Measurements from ENCODE around the gene ANKRD40.

- no peak for TF ChIP-seq POLR2A (IDR thresholded peaks at IDR 0.05)
- TF ChIP-seq, protein P1, sequence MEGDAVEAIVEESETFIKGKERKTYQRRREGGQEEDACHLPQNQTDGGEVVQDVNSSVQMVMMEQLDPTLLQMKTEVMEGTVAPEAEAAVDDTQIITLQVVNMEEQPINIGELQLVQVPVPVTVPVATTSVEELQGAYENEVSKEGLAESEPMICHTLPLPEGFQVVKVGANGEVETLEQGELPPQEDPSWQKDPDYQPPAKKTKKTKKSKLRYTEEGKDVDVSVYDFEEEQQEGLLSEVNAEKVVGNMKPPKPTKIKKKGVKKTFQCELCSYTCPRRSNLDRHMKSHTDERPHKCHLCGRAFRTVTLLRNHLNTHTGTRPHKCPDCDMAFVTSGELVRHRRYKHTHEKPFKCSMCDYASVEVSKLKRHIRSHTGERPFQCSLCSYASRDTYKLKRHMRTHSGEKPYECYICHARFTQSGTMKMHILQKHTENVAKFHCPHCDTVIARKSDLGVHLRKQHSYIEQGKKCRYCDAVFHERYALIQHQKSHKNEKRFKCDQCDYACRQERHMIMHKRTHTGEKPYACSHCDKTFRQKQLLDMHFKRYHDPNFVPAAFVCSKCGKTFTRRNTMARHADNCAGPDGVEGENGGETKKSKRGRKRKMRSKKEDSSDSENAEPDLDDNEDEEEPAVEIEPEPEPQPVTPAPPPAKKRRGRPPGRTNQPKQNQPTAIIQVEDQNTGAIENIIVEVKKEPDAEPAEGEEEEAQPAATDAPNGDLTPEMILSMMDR (IDR thresholded peaks at IDR 0.05), result no peak
Observed at GRCh38 chr17:50663812-50664374, 43.8 kb downstream of the ANKRD40 start.
